Calu3 (cell line): ENCODE measurements around the gene PCDH9. TPM values are rescaled to one million over a fixed set of nuclear protein-coding genes. Genes with fewer than 3 reads are reported as not detected.

Experiments
- BruUV-seq: library from RNA; stranded (reverse); fragments of 400-500 nt; replicated peaks from 2 replicates; lab custom pipeline; 2021; lab: Mats Ljungman, UMichigan
- CTCF ChIA-PET: fragments of 300-600 bp; sonication (Branson Sonifier 250); formaldehyde crosslinking; loops from one replicate; lab custom pipeline; 2022; ENCODE audit warnings: antibody characterized with exemption; lab: Charles Lee
- DNase-seq: peaks from one replicate; pipeline ENCODE4 v3.0.0; 2022
- H3K27ac Mint-ChIP-seq: one replicate; pipeline ENCODE4 v1.8.0; 2022; ENCODE audit warnings: mixed read lengths; ENCODE audit not compliant: unreplicated experiment
- H3K27me3 Mint-ChIP-seq: one replicate; pipeline ENCODE4 v1.8.0; 2022; ENCODE audit warnings: mixed read lengths; ENCODE audit not compliant: unreplicated experiment
- H3K36me3 Mint-ChIP-seq: one replicate; pipeline ENCODE4 v1.8.0; 2022; ENCODE audit warnings: mild to moderate bottlenecking, moderate library complexity, mixed read lengths; ENCODE audit not compliant: insufficient read depth, unreplicated experiment
- H3K4me1 Mint-ChIP-seq: one replicate; pipeline ENCODE4 v1.8.0; 2022; ENCODE audit warnings: mild to moderate bottlenecking, low read depth, mixed read lengths; ENCODE audit not compliant: unreplicated experiment
- H3K4me3 Mint-ChIP-seq: one replicate; pipeline ENCODE4 v1.8.0; 2022; ENCODE audit warnings: mild to moderate bottlenecking, low read depth, moderate library complexity, mixed read lengths; ENCODE audit not compliant: unreplicated experiment
- H3K9me3 Mint-ChIP-seq: one replicate; pipeline ENCODE4 v1.8.0; 2022; ENCODE audit warnings: low read depth, mixed read lengths; ENCODE audit not compliant: unreplicated experiment
- intact Hi-C: fragments of 100-400 bp; cut with micrococcal nuclease; formaldehyde crosslinking; loops from one replicate; pipeline ENCODE4 v1.10.0; 2022; ENCODE audit not compliant: unreplicated experiment
- total RNA-seq: library from RNA; stranded (reverse); gene quantifications from 2 replicates; pipeline ENCODE4 v1.2.3, GENCODE V29; 2022
- TF ChIP-seq, protein P1 (sequence below): fragments of 200-600 bp; IDR thresholded peaks from one replicate; pipeline ENCODE4 v1.8.0; 2022; ENCODE audit warnings: antibody characterized with exemption; ENCODE audit not compliant: unreplicated experiment

The PCDH9 gene
- total RNA-seq, 1 experiment from 2014 or later, result 1.3 TPM

- no peaks in the 10 kb centered on the region for H3K36me3 Mint-ChIP-seq
- intact Hi-C loops, result no loop called here
- no TSS peak for BruUV-seq
- no peak overlapping the region for H3K27ac Mint-ChIP-seq
- TF ChIP-seq, protein P1, sequence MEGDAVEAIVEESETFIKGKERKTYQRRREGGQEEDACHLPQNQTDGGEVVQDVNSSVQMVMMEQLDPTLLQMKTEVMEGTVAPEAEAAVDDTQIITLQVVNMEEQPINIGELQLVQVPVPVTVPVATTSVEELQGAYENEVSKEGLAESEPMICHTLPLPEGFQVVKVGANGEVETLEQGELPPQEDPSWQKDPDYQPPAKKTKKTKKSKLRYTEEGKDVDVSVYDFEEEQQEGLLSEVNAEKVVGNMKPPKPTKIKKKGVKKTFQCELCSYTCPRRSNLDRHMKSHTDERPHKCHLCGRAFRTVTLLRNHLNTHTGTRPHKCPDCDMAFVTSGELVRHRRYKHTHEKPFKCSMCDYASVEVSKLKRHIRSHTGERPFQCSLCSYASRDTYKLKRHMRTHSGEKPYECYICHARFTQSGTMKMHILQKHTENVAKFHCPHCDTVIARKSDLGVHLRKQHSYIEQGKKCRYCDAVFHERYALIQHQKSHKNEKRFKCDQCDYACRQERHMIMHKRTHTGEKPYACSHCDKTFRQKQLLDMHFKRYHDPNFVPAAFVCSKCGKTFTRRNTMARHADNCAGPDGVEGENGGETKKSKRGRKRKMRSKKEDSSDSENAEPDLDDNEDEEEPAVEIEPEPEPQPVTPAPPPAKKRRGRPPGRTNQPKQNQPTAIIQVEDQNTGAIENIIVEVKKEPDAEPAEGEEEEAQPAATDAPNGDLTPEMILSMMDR, result no peak
- H3K27me3 Mint-ChIP-seq, result no peaks in the 10 kb centered on the region
- no peaks in the 10 kb centered on the region for H3K4me1 Mint-ChIP-seq
- H3K9me3 Mint-ChIP-seq, result peaks cover 7% of the 10 kb centered on the region
- H3K4me3 Mint-ChIP-seq, result no peak overlapping the region
- no peak for DNase-seq
- CTCF ChIA-PET, result no interaction called here
Measured at GRCh38 chr13:66347486-66348117, 882.5 kb downstream of the PCDH9 start.

GRCh38 chr13:66345971-66346370, 884.2 kb downstream of the PCDH9 start:
- CTCF ChIA-PET, result no interaction called here
- no TSS peak for BruUV-seq
- H3K4me1 Mint-ChIP-seq, result no peaks in the 10 kb centered on the region

GRCh38 chr13:66345518-66345810, 884.7 kb downstream of the PCDH9 start:
- Mint-ChIP-seq H3K36me3 (no peaks in the 10 kb centered on the region), H3K9me3 (peaks cover 7% of the 10 kb centered on the region), H3K27me3 (no peaks in the 10 kb centered on the region), H3K27ac (no peak overlapping the region), H3K4me3 (no peak overlapping the region), H3K4me1 (no peaks in the 10 kb centered on the region)
- intact Hi-C loops, result no loop called here
- DNase-seq, result no peak
- BruUV-seq, result no TSS peak
- TF ChIP-seq, protein P1, result no peak
- CTCF ChIA-PET, result no interaction called here

More at GRCh38 chr13:66345971-66346370, 884.2 kb downstream of the PCDH9 start:
- Mint-ChIP-seq H3K36me3 (no peaks in the 10 kb centered on the region), H3K27ac (no peak overlapping the region), H3K9me3 (peaks cover 7% of the 10 kb centered on the region), H3K4me3 (no peak overlapping the region), H3K27me3 (no peaks in the 10 kb centered on the region)
- DNase-seq, result no peak
- TF ChIP-seq, protein P1, result no peak
- intact Hi-C loops, result no loop called here

DNA sequence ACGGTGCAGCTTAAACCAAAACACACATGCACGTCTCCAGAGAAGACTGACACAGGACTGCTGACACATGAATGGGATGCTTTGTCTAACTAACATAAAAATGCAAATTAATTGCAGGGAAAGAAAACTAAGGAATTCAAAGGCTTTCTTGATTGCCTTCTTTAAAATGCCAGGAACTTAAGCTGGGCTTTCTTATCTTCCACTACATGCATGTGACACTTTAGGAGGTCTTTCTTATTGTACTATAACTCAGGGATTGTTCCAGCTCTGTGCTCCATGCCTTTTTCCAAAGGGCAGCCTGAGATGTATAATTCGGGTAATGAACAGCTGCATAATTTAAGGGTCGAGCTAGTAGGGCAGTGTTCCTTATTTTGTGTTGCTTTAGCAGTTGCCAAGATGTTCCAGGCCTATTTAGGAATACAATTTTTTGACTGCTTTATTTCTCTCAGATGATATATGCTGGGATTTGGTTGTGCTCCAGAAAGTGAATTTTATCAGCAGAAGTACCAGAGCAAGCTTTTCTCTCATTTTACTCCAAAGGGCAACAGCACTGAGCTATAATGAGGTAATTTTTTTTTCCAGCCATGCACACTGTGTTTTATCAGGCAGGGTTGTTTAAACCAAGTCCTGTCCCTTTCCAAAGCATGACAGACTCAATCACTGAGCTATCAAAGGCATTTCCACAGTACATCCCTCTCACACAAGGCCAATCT, 885.2 kb downstream of the PCDH9 start:
- no peaks in the 10 kb centered on the region for H3K27me3 Mint-ChIP-seq
- H3K27ac Mint-ChIP-seq, result no peak overlapping the region
- H3K9me3 Mint-ChIP-seq, result peaks cover 5% of the 10 kb centered on the region
- TF ChIP-seq, protein P1, result no peak
- no peaks in the 10 kb centered on the region for H3K4me1 Mint-ChIP-seq
- CTCF ChIA-PET, result no interaction called here
- no peak for DNase-seq
- intact Hi-C loops, result no loop called here
- BruUV-seq, result no TSS peak
- no peak overlapping the region for H3K4me3 Mint-ChIP-seq
- no peaks in the 10 kb centered on the region for H3K36me3 Mint-ChIP-seq
